Right renal pelvis (tissue), 4 donors: ENCODE results near the gene JARID2. TPM values are rescaled to one million over a fixed set of nuclear protein-coding genes. Genes with fewer than 3 reads are reported as not detected.

Source experiments
- DNase-seq, 4 donors: peaks; one replicate each; pipeline ENCODE4 v3.0.0-alpha.2; 2013; ENCODE audit warnings: low read depth in 4 of 4, low spot score in 3 of 4, missing footprints in 1 of 4
- polyA plus RNA-seq, 4 donors: library from polyadenylated mRNA; unstranded; fragments of 120-200 nt; gene quantifications; one replicate each; pipeline ENCODE4 v1.2.1, GENCODE V29; 2013; ENCODE audit not compliant: insufficient read length in 4 of 4

The JARID2 gene
- polyA plus RNA-seq, 4 donors, result 27.6 to 30.5 (median 28.6) TPM

DNA sequence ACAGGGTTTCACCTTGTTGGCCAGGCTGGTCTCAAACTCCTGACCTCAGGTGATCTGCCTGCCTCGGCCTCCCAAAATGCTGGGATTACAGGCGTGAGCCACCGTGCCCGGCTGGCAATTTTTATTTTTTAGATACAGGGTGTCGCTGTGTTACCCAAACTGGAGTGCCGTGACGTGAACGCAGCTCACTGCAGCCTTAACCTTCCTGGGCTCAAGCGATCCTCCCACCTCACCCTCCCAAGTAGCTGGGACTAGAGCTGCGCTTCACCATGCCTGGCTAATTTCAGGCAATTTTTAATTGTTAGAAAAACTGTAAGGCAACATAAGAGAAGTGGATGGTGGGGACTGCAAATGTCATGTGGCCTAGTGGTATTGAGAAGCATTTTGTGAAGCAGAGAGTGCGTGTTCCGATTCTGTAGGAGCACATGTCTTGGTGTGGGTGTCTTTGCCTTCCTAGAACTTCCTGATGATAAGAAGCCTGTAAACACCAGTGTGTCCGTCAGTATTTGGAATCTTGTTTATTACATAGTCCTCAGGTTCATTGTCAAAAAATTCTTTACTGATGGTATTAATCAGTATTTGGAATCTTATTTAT, 18.0 kb downstream of the JARID2 start:
- DNase-seq, result no peak

GRCh38 chr6:15264412-15264811, 18.5 kb downstream of the JARID2 start:
- DNase-seq, result no peak

GRCh38 chr6:15264902-15265761, 19.3 kb downstream of the JARID2 start:
- no peak for DNase-seq

- no peak for DNase-seq
These were observed 19.9 kb downstream of the JARID2 start for GRCh38 chr6:15265787-15266186.

DNA sequence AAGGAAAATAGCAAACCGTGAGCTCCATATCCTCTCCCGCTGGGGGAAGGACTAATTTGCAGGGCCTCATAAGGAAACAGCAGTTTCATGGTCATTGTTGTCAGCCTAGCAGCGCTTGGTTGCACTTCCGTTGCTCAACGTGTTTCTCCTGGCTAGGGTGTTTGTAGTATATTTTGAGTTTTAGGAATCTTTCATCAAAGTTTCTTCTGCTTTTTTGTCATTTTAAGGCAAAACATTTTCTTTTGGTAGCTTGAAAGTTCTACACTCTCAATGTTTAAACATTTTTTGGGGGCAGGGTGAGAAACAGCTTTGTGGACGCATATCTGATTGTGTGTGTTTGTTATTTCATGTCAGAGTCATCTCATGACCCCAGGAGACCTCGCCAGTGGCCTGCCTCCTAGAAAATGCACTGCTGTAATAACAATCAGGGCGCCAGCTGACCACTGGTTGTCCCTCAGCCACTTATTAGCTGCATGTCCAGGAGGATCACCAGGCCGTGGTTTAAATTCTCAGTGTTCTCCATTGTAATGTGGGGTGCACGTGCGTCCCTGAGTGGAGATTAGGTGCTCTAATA, 20.6 kb downstream of the JARID2 start:
- no peak for DNase-seq

DNA sequence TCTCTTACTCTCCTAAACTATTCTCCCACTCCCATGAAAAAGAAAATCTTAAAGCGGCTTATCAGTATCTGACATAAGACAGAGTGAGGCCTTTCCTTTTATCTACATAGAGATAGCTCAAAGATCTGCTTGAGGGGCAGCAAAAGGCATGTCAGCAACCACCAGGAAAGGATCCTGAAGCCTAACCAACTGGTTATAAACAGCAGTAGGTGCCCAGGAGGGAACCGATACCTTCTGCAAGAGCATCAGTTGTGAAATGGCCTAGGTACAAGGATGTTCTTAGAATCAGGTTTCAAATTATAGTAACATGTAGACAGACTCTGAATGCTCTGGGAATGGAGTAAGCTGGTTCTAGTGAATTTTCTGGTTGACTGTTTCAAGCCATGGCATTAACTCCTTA, 21.4 kb downstream of the JARID2 start:
- DNase-seq, result no peak

DNA sequence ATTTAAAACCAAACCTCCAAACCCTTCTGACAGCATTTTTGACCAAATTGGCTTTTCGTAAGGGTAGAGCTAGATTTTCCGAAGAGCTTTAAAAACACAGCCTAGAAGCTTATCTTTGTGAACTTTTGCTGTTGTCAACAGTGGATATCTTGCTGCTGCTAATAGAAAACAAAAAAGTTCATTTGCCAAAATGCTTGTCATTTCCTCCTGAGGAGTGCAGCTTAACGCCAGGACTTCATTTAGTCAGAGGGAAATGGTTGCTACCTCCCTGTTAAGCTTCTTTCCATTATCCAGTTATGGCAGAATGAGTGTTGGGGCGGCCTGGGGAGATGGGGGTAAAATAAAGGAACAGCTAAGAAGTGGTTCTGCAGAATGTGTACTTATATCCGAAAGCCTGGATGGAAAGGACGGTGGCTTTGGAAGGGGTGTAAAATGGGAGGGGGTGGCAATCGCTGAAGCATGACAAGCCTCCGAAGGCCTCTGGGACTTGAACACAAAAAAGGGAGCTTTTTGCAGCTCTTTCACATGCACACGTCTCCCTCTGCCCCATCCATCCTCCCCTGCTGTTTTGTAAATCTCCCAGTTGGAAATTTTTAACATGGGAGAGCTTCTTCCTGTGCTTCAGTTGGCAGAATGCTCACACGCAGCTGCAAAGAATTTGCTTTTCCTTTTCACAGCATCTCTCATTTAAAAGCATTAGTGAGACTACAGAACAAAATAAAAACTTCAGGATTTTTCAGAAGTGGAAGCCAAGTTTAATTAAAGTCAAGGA, 22.5 kb downstream of the JARID2 start:
- no peak for DNase-seq

DNA sequence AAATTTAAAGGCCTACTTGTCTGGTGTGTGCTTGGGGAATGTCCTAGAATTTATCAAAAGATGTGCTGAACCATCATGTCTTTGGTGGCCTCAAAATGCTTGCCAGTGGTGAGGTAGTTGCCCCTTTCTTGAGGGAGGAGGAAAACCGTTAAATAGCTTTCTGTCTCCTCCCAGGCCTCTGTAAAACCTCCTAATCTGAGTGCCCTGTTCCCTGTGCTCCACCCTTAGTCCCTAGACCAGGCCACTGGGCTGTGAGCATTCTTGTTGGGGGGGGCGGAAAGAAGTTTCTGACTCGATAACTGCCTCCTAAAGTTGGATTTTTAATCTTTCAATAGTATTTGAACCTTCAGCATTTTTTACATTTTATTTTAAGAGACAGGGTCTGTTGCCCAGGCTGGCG, 23.1 kb downstream of the JARID2 start:
- no peak for DNase-seq

- DNase-seq, result no peak
These were observed 23.8 kb downstream of the JARID2 start for GRCh38 chr6:15269619-15270018.

DNA sequence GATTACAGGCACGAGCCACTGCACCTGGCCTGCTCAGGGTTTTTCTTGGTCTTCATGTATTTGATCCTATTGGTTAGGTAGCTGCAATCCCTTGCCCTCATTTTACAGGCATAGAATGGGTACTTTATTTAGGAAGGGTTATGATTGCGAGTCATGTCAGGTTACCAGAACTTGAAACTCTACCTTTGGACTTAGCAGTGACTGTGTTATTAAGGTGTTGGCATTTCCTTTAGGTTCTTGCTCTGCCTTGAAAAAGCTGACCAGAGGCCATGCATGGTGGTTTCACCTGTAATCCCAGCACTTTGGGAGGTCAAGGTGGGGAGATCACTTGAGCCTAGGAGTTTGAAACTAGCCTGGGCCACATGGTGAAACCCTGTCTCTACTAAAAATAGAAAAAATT, 24.5 kb downstream of the JARID2 start:
- DNase-seq, result no peak

GRCh38 chr6:15272562-15272961, 26.7 kb downstream of the JARID2 start:
- no peak for DNase-seq

DNA sequence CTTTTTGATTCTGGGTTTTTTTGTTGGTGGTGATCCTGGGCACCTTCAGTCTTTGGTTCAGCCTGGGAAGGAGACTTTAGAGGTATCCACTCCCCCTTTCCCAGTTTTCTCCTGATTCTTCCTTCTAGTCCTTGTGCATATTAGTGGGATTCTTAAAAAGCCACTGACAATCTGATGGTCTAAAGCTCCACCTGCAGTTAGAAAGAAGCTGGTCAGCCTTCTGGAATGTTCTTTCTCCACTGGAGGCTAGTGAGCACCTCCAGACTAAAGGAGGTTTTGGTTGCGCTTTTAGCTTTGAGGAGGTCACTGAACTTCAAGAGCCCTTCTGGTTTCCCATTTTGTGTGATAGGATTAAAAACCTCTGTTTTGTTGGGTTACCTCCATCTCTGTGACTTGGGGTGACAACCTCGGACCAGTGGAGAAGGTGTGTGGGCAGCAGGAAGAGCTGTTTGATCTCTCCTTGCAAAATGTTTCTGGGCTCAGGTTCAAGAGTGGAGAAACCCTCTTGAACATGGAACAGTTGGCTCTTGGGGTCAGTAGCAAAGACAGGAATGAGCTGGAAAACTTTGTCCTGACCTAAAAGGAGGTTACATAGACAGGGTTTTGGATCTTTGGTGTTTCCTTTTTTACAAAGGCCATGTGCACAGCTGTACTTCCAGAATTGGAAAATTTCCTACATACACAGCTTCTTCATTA, 29.0 kb downstream of the JARID2 start:
- DNase-seq, result no peak

DNA sequence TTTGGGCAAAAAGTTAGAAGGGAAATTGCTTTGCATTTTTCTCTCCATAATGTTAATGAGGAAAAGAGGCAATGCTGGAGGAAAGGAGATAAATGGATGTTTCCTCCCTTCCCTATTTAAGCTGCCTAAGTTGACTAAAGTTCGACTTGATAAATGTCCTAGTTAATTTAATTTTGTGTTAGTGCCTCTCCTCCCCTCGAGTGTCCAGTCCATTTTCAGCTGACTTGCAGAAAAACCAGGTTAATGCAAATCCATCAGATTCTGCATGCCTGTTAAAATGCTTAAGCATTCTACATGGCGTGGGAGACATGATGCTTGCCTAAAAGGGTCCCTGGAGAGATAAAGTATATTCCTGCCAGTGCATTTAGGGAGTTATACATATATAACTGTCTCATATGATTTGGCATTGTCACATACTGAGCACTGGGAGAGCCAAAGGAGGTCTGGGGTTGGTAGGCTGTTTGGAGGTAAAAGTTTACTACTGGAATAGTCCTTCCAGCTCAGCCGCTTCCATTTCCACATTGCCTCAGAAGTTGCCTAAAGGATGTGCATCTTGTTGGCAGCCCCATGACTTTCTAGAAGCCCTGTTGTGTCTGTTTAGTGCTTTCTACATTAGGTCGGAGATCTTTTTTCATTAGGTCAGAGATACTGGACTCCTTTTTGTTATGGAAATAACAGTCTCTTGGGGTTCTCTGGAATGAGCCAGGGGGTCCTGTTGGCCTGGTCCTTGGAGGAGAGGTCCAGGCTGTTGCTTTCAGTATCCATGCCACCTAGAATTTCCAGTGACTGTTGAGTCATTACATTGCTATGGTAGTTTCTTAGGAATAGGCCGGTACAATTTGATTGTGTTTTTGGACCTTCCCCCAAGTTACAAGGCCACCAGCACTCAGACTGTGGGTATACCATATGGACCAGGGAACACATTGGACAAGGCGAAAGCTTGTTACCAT, 30.4 kb downstream of the JARID2 start:
- no peak for DNase-seq

DNA sequence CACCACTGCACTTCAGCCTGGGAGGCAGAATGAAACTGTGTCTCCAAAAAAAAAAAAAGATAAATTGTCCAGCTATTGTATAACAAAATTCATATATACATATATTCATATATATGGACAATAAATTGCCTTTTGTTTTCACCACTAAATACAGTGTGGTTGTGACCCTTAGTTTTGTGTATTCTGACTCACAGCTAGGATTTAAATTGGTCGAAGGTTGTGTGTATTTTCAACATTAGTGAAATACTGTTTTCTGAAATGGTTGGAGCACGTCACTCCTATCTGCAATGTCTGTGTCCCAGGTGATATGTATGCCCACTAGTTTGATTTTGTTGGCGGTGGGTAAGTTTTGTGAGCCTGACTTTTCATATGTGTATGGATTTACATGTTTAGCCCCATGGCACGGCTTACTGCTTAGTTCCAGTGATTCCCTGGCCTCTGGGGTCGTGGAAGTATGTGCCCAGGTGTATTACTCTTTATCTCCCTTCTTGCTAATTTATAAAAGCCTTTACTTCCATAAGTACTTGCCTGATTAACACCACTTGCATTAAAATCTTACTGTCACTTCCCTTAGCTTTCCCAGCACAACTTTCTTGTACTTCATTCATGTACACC, 33.3 kb downstream of the JARID2 start:
- no peak for DNase-seq

- no peak for DNase-seq
These were observed 34.2 kb downstream of the JARID2 start for GRCh38 chr6:15280028-15280427.

DNA sequence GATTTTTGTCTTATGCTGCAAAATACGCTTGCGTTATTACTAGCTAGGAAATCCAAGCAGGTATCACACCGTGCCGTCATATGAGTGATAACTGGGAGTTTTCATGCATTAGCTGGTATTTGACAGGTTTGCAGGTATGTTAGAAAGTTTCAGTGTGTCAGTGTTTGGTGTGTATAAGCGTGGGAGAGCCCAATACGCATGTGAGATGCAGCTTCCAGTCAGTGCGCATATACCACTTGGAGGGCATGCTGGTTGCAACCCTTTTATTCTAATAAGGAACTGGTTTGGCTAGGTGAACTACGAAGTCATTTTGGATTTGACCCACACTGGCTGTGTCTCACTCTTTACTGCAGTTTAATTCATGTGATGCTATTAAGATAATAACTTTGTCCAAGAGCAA, 35.1 kb downstream of the JARID2 start:
- no peak for DNase-seq

GRCh38 chr6:15282334-15282733, 36.5 kb downstream of the JARID2 start:
- no peak for DNase-seq

DNA sequence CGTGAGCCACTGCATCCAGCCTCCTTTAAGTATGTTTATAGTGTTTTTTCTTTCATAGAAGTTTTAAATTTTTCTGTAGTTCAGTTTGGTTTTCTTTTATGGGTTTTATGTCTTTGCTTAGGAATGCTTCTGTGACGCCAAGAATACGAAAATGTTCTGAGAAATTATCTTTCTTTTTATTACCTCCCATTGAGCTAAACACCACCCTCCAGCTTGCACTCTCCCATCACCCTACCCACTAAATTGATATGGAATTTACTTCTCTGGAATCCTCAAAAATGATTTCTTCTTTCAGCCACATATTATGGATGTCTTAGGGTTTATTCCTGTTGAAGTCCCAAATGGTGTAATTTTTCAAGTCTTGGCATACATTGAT, 38.1 kb downstream of the JARID2 start:
- DNase-seq, result no peak

- no peak for DNase-seq
These were observed 38.9 kb downstream of the JARID2 start for GRCh38 chr6:15284743-15285142.
